HG02938 (cell line): ENCODE results near the gene DCDC2C.

Experiments used
- ATAC-seq: cut with Tn5 transposase; IDR thresholded peaks from one replicate; pipeline ENCODE4 v1.9.1; 2021; ENCODE audit warnings: mild to moderate bottlenecking, moderate library complexity; ENCODE audit not compliant: unreplicated experiment

Gene DCDC2C

GRCh38 chr2:3672861-3673678 lies 30.3 kb upstream of the DCDC2C start:
- no peak for ATAC-seq

GRCh38 chr2:3674066-3674845 lies 29.1 kb upstream of the DCDC2C start:
- ATAC-seq = no peak

- ATAC-seq = no peak
These were observed 27.7 kb upstream of the DCDC2C start for GRCh38 chr2:3675687-3676086.

- ATAC-seq = no peak
These were observed 25.9 kb upstream of the DCDC2C start for GRCh38 chr2:3677436-3677835.

GRCh38 chr2:3678212-3678611 lies 25.2 kb upstream of the DCDC2C start:
- ATAC-seq = no peak

- no peak for ATAC-seq
These were observed 24.2 kb upstream of the DCDC2C start for GRCh38 chr2:3679180-3679579.

GRCh38 chr2:3679616-3680393 lies 23.6 kb upstream of the DCDC2C start:
- no peak for ATAC-seq

GRCh38 chr2:3680548-3681345 lies 22.6 kb upstream of the DCDC2C start:
- no peak for ATAC-seq

GRCh38 chr2:3681625-3682024 lies 21.8 kb upstream of the DCDC2C start:
- ATAC-seq = no peak

GRCh38 chr2:3682811-3683210 lies 20.6 kb upstream of the DCDC2C start:
- no peak for ATAC-seq

GRCh38 chr2:3683748-3684454 lies 19.5 kb upstream of the DCDC2C start:
- ATAC-seq = no peak

GRCh38 chr2:3689998-3690748 lies 13.2 kb upstream of the DCDC2C start:
- ATAC-seq = no peak

GRCh38 chr2:3692375-3692774 lies 11.0 kb upstream of the DCDC2C start:
- no peak for ATAC-seq

GRCh38 chr2:3696545-3696944 lies 6.8 kb upstream of the DCDC2C start:
- no peak for ATAC-seq

GRCh38 chr2:3701071-3701470 lies 2.3 kb upstream of the DCDC2C start:
- ATAC-seq = no peak

GRCh38 chr2:3703757-3704355 lies 481 bp downstream of the DCDC2C start:
- ATAC-seq = no peak

GRCh38 chr2:3704692-3705091 lies 1.3 kb downstream of the DCDC2C start:
- no peak for ATAC-seq

GRCh38 chr2:3705782-3706181 lies 2.4 kb downstream of the DCDC2C start:
- no peak for ATAC-seq

GRCh38 chr2:3706892-3707291 lies 3.5 kb downstream of the DCDC2C start:
- no peak for ATAC-seq
